GM13976 (cell line): ENCODE data around the gene PPP4R4.

Source experiments
- DNase-seq: peaks from one replicate; pipeline ENCODE4 v3.0.0; 2012; ENCODE audit warnings: low spot score
- in situ Hi-C: fragments of 300-500 bp; cut with MboI; formaldehyde crosslinking; loops from one replicate; pipeline ENCODE4 v1.12.0; 2022; ENCODE audit warnings: low sequenced_read_pairs, mixed read lengths, inconsistent platforms; ENCODE audit not compliant: unreplicated experiment
- TF ChIP-seq, protein P1 (sequence below): IDR thresholded peaks from 2 replicates; pipeline ENCODE4 v1.5.1; 2012; ENCODE audit warnings: borderline replicate concordance, mild to moderate bottlenecking; ENCODE audit not compliant: insufficient read depth; ENCODE audit errors: extremely low read depth, missing control alignments, control extremely low read depth

Gene PPP4R4

GRCh38 chr14:94128216-94128839, 45.8 kb upstream of the PPP4R4 start:
- in situ Hi-C loops: loop anchor here (10.0 kb wide), 1 partner anchor 194 kb away; no protein-coding TSS in a partner anchor
- no peak for DNase-seq
- TF ChIP-seq, protein P1, sequence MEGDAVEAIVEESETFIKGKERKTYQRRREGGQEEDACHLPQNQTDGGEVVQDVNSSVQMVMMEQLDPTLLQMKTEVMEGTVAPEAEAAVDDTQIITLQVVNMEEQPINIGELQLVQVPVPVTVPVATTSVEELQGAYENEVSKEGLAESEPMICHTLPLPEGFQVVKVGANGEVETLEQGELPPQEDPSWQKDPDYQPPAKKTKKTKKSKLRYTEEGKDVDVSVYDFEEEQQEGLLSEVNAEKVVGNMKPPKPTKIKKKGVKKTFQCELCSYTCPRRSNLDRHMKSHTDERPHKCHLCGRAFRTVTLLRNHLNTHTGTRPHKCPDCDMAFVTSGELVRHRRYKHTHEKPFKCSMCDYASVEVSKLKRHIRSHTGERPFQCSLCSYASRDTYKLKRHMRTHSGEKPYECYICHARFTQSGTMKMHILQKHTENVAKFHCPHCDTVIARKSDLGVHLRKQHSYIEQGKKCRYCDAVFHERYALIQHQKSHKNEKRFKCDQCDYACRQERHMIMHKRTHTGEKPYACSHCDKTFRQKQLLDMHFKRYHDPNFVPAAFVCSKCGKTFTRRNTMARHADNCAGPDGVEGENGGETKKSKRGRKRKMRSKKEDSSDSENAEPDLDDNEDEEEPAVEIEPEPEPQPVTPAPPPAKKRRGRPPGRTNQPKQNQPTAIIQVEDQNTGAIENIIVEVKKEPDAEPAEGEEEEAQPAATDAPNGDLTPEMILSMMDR: no peak

GRCh38 chr14:94129111-94129757, 44.9 kb upstream of the PPP4R4 start, which contains the start of gene IFI27L2:
IFI27L2 (minus strand) TSS chr14:94129604; CDS start chr14:94129564, 40 bp downstream.
- in situ Hi-C loops: loop anchor here (10.0 kb wide), 1 partner anchor 194 kb away; no protein-coding TSS in a partner anchor
- DNase-seq: peak; percentile 95

DNA sequence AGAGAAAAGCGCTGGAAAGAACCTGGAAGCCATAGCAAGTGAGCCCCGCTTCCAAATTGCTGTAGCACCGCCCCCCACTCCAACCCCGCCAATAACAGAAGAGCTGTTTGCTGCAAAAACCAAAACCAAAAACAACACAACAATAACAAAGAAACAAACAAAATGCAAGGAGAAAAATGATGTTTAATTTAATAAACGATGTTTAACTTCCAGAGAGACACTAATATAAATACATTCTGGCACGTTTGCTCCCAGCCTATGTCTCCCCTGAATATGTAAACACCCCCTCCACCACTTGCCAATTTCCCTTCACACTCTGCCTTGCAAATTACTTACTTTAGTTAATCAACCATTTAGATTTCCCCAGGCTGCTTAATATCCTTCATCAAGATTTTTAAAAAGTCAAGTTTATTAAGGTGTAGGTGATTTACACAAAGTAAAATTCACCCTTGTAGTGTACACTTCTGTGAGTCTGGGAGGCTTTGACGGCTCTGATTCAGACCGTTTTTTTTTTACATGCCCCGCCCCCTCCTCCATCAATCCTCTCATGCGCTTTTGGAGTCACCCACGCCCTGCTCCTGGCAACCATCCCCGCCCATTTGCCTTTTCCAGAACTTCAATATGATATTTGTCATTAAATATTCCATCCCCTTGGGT, 44.2 kb upstream of the PPP4R4 start:
- DNase-seq: peak; percentile 40
- TF ChIP-seq, protein P1: no peak
- in situ Hi-C loops: loop anchor here (10.0 kb wide), 2 partner anchors 95 to 195 kb away; no protein-coding TSS in a partner anchor

More at GRCh38 chr14:94129111-94129757, 44.9 kb upstream of the PPP4R4 start, which contains the start of gene IFI27L2:
- TF ChIP-seq, protein P1: peak; percentile 8

DNA sequence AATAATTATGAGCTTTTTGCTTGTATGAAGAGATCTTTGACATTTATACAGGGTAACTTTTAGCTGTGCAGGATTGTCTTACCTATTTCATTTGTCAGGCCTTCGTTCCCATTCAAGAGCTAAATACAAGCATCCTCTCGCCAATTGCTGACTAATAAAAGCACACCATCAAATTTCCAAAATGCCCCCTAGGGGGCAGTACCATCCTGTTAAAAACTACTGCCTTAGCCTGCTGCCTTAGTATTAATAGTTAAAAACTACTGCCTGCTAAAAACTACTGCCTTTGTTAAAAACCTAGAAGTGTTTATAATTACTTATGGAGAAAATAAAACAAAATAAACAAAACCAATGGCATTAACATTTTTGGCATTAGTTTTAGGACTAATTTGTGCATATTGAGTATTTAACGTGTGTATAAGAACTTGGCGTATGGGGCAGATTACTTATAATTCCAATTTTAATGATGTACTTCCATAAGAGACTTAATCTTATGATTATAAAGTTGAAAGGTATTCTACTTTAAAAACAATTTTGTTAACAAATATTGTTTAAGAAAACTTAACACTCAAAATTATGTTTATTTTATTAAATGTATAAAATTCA, 41.7 kb upstream of the PPP4R4 start:
- in situ Hi-C loops: loop anchor here (10.0 kb wide), 1 partner anchor 98 kb away; no protein-coding TSS in a partner anchor
- peak; percentile 60 for DNase-seq
- TF ChIP-seq, protein P1: peak; percentile 52

DNA sequence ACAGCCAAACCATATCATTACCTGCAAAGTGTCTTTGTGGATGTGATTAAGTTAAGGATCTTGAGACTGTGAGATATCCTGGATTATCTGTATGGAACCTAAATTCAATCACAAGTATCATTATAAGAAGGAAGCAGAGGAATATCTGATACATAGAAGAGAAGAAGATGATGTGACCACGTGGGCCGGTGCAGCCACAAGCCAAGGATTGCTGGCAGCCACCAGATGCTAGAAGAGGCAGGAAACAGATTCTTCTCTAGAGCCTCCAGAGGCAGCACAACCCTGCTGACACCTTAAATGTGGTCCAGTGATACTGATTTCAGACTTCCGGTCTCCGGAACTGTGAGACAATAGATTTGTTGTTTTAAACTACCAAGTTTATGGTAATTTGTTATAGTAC, 38.6 kb upstream of the PPP4R4 start:
- TF ChIP-seq, protein P1: no peak
- no peak for DNase-seq
- in situ Hi-C loops: loop anchor here (10.0 kb wide), 1 partner anchor 101 kb away; no protein-coding TSS in a partner anchor
